ENCODE data around the gene FAHD2A.
A peak's percentile ranks its signal among the peaks of the same experiment; 100 is the strongest.
"Not testable (repeated sequence)": the region's sequence is repeated elsewhere in the genome, so short reads cannot be mapped to it uniquely, and the experiment has no call there.

The FAHD2A gene

DNA sequence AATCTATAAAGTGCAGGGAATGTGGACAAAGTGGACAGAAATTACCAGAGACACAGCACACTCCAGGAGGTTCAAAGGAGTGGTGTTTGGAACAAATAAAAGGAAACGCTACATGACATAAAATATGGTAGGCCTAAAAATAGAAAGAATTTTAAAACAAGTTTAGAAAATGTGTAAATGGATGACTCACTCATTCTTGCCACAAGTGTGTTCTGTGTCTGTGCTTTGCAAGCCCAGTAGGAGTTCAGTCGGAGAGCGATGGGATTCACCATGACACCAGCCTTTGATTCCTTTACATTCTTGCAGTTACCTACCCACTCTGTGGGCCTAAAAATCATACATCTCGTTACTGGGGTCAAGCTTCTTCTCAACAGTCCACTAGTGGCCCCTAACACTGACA is 30.9 kb downstream of the FAHD2A start:
- H3K4me3 ChIP-seq (ENCODE audit: low read depth, low read length); DNase-seq (ENCODE audit: low read depth); in situ Hi-C loops (cut with HindIII; ENCODE audit: low sequenced_read_pairs): not testable (repeated sequence)

DNA sequence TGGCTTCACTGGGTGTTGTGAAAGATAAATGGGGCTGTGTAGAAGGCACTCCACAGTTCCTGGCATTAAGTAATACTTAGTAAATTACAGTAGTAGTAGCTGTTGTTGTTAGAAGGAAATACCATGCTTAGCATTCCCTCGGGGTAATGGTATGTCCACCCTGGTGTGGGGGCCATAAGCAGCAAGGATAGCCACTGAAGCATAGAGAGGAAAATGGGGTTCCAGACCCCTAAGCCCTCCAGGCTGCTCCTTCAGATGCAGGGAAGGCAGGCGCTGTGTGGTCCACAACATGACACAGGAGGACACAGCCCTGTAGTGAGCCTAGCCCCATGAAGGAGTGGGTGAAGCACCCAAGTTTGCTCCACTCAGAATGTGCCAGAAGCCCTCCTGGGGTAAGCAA is 31.5 kb downstream of the FAHD2A start:
- in situ Hi-C loops (cut with HindIII; ENCODE audit: low sequenced_read_pairs); DNase-seq (ENCODE audit: low read depth); H3K4me3 ChIP-seq (ENCODE audit: low read depth, low read length): not testable (repeated sequence)

- in situ Hi-C loops (cut with HindIII; ENCODE audit: low sequenced_read_pairs); H3K4me3 ChIP-seq (ENCODE audit: low read depth, low read length): not testable (repeated sequence)
- peak; percentile 62 for DNase-seq (ENCODE audit: low read depth)
Observed at GRCh38 chr2:95434507-95435076, 32.1 kb downstream of the FAHD2A start.

GRCh38 chr2:95435162-95435871 is 32.8 kb downstream of the FAHD2A start:
- in situ Hi-C loops (cut with HindIII; ENCODE audit: low sequenced_read_pairs); H3K4me3 ChIP-seq (ENCODE audit: low read depth, low read length); DNase-seq (ENCODE audit: low read depth): not testable (repeated sequence)

GRCh38 chr2:95435872-95436209 is 33.3 kb downstream of the FAHD2A start:
- DNase-seq (ENCODE audit: low read depth); H3K4me3 ChIP-seq (ENCODE audit: low read depth, low read length); in situ Hi-C loops (cut with HindIII; ENCODE audit: low sequenced_read_pairs): not testable (repeated sequence)

DNA sequence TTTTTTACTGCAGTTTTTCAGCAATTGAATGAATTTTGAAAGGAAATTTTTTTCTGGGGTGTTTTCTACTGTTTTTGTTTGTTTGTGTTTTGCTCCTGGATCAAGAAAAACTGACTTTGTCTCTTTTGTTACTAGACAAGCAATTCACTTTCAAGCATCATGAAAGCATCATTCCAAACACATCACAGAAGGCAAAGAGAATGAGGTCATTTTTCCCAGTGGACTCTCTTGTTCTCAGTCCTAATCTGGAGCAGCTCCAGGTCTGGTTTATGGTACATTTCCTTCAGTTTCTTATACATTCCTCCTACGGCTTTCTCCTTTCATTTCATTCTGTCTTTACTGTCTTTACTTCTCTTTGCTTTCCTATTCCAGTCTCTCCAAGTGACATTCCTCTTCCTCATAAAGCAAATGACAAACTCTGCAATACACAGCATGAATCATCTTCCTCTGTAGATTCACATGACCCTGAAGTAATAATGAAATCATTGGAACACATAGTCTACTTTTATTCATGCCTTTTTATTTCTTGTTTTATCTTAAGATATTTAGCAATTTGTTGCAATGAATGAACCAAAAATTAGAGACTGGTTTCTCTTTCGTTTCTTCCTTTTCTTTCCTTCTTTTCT is 40.1 kb downstream of the FAHD2A start:
- DNase-seq (ENCODE audit: low read depth); H3K4me3 ChIP-seq (ENCODE audit: low read depth, low read length); in situ Hi-C loops (cut with HindIII; ENCODE audit: low sequenced_read_pairs): not testable (repeated sequence)

DNA sequence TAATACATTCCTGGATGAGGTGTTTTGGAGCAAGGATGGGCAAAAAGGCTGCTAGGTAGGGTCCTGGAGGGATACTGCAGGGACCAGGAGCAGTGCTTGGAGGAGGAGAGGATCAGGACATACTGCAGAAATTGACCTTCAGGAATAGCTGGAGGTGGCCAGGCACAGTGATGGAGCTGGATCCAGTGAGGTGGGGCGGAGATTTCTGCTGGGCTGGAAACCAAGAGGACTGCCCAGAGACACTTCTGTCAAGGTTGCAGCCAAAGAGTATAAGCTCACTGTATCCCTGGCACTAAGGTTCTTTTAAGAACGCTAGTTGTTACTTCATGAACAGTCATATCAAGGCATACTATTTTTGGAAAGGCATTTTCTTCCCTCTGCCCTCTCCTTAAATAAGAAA is 42.8 kb downstream of the FAHD2A start:
- DNase-seq (ENCODE audit: low read depth); in situ Hi-C loops (cut with HindIII; ENCODE audit: low sequenced_read_pairs); H3K4me3 ChIP-seq (ENCODE audit: low read depth, low read length): not testable (repeated sequence)

DNA sequence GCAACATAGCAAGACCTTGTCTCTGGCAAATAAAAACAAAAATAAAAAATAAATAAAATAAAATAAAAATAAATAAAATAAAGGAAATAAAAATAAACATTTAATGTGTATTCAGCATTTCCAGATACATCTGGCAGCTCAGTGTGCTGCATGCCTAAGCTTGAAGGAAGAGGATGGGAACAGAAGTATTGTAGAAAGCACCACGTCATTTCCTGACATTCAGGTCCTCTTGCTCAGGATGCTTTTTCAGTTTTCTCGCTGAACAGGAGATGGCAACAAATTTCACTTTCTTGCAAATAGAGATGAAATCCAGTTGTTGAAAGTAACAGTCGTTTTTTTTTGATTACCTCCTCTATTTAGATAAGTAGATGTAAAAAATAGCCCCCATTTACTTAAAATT is 60.8 kb downstream of the FAHD2A start:
- DNase-seq (ENCODE audit: low read depth); H3K4me3 ChIP-seq (ENCODE audit: low read depth, low read length); in situ Hi-C loops (cut with HindIII; ENCODE audit: low sequenced_read_pairs): not testable (repeated sequence)

All from astrocyte of the cerebellum (primary cell).